Activated CD4-positive, alpha-beta T cell treated with anti-CD3 and anti-CD28 coated beads, Interleukin-2, amount 50 U/mL, for 4 hours (primary cell): ENCODE data around the gene TMEM253.

ENCODE experiments used
- DNase-seq, 2 experiments: peaks; one replicate each; pipeline ENCODE4 v3.0.0-alpha.2; 2020

TMEM253 gene

GRCh38 chr14:21105095-21105494 lies 4.2 kb downstream of the TMEM253 start:
- no peak for DNase-seq

GRCh38 chr14:21106176-21106497 lies 5.3 kb downstream of the TMEM253 start:
- DNase-seq = no peak

- peak; percentile 75 to 77 for DNase-seq
Observed at GRCh38 chr14:21106498-21107282, 5.8 kb downstream of the TMEM253 start.

- no peak for DNase-seq
Observed at GRCh38 chr14:21107283-21107800, 6.5 kb downstream of the TMEM253 start.

GRCh38 chr14:21108791-21109190 lies 7.9 kb downstream of the TMEM253 start:
- DNase-seq = no peak

GRCh38 chr14:21109377-21110138 lies 8.7 kb downstream of the TMEM253 start:
- no peak for DNase-seq

GRCh38 chr14:21112255-21112654 lies 11.4 kb downstream of the TMEM253 start:
- no peak for DNase-seq

- DNase-seq = no peak
Observed at GRCh38 chr14:21113369-21113768, 12.5 kb downstream of the TMEM253 start.

GRCh38 chr14:21118933-21119332 lies 18.1 kb downstream of the TMEM253 start:
- DNase-seq = no peak

- no peak for DNase-seq
Observed at GRCh38 chr14:21120686-21121085, 19.8 kb downstream of the TMEM253 start.

- DNase-seq = no peak
Observed at GRCh38 chr14:21121122-21121521, 20.3 kb downstream of the TMEM253 start.

GRCh38 chr14:21123429-21123828 lies 22.6 kb downstream of the TMEM253 start:
- DNase-seq = no peak

- no peak for DNase-seq
Observed at GRCh38 chr14:21133901-21134300, 33.0 kb downstream of the TMEM253 start.

GRCh38 chr14:21136024-21136423 lies 35.2 kb downstream of the TMEM253 start:
- DNase-seq = no peak

- DNase-seq = no peak
Observed at GRCh38 chr14:21142357-21142756, 41.5 kb downstream of the TMEM253 start.

- no peak for DNase-seq
Observed at GRCh38 chr14:21145437-21145836, 44.6 kb downstream of the TMEM253 start.

- DNase-seq = no peak
Observed at GRCh38 chr14:21149641-21150367, 48.9 kb downstream of the TMEM253 start.
